Measurements from ENCODE around the gene ITGB8.

DNA sequence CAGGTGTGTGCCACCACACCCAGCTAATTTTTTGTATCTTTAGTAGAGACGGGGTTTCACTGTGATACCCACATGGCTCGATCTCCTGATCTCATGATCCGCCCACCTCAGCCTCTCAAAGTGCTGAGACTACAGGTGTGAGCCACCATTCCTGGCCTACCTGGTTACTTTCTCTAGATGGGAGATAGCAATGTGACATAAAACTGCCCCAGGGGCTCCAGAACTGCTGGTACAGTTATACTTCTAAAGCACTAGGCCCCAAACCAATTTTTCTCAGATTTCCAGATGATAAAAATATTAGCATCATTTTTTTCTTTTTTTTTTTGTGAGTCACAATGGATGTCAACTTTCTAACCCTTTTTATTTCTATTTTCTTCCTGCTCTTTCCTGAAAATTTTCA, 27.4 kb downstream of the ITGB8 start:
- TF ChIP-seq, protein P1, sequence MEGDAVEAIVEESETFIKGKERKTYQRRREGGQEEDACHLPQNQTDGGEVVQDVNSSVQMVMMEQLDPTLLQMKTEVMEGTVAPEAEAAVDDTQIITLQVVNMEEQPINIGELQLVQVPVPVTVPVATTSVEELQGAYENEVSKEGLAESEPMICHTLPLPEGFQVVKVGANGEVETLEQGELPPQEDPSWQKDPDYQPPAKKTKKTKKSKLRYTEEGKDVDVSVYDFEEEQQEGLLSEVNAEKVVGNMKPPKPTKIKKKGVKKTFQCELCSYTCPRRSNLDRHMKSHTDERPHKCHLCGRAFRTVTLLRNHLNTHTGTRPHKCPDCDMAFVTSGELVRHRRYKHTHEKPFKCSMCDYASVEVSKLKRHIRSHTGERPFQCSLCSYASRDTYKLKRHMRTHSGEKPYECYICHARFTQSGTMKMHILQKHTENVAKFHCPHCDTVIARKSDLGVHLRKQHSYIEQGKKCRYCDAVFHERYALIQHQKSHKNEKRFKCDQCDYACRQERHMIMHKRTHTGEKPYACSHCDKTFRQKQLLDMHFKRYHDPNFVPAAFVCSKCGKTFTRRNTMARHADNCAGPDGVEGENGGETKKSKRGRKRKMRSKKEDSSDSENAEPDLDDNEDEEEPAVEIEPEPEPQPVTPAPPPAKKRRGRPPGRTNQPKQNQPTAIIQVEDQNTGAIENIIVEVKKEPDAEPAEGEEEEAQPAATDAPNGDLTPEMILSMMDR (IDR thresholded peaks at IDR 0.05; ENCODE audit: insufficient read depth, low read length): no peak
- TF ChIP-seq POLR2AphosphoS5 (IDR thresholded peaks at IDR 0.05; ENCODE audit: low read depth): no peak
- no peak for TF ChIP-seq GABPA (IDR thresholded peaks at IDR 0.05; ENCODE audit: low read depth)
